Right lobe of liver (tissue), 4 donors: ENCODE measurements around the gene GCLC.

Experiments
- CTCF ChIP-seq, 4 donors: fragments of 200-600 bp in 3 of 4; fragments of 450-650 bp in 1 of 4; IDR thresholded peaks; one replicate each; pipeline versions ENCODE4 v1.5.1 to v1.8.0; 2016 to 2022; ENCODE audit warnings: antibody characterized with exemption in 4 of 4, mild to moderate bottlenecking in 2 of 4
- POLR2A ChIP-seq: fragments of 450-650 bp; IDR thresholded peaks from one replicate; pipeline ENCODE4 v1.6.1; 2017; ENCODE audit warnings: antibody characterized with exemption, mild to moderate bottlenecking
- donor health status: DM: no; HTN: no; CAD: no.
- donor health status: DM: no; HTN: no; CAD: no.
- donor health status: DM: no; HTN: yes; CAD: no.

GRCh38 chr6:53581173-53581773 lies 36.4 kb upstream of the GCLC start:
- TF ChIP-seq CTCF (IDR thresholded peaks at IDR 0.05) (no peak), POLR2A (no peak)
